Uterus (tissue), 2 donors: ENCODE measurements around the gene PITPNB.

Source experiments
- POLR2A ChIP-seq, 2 donors: fragments of 450-650 bp; IDR thresholded peaks; one replicate each; pipeline ENCODE4 v1.6.1; 2016; ENCODE audit warnings: antibody characterized with exemption in 2 of 2, mild to moderate bottlenecking in 1 of 2, moderate library complexity in 1 of 2
- TF ChIP-seq, protein P1 (sequence below), 4 experiments: fragments of 200-600 bp in 2 of 4; fragments of 450-650 bp in 2 of 4; sonication (generic) in 2 of 4; IDR thresholded peaks; one replicate each; pipeline ENCODE4 v1.5.1; 2016 to 2019; ENCODE audit warnings: antibody characterized with exemption in 4 of 4, mild to moderate bottlenecking in 2 of 4, moderate library complexity in 1 of 4

GRCh38 chr22:27867085-27867952, 51.7 kb downstream of the PITPNB start:
- no peak for TF ChIP-seq POLR2A (IDR thresholded peaks at IDR 0.05)
- TF ChIP-seq, protein P1, sequence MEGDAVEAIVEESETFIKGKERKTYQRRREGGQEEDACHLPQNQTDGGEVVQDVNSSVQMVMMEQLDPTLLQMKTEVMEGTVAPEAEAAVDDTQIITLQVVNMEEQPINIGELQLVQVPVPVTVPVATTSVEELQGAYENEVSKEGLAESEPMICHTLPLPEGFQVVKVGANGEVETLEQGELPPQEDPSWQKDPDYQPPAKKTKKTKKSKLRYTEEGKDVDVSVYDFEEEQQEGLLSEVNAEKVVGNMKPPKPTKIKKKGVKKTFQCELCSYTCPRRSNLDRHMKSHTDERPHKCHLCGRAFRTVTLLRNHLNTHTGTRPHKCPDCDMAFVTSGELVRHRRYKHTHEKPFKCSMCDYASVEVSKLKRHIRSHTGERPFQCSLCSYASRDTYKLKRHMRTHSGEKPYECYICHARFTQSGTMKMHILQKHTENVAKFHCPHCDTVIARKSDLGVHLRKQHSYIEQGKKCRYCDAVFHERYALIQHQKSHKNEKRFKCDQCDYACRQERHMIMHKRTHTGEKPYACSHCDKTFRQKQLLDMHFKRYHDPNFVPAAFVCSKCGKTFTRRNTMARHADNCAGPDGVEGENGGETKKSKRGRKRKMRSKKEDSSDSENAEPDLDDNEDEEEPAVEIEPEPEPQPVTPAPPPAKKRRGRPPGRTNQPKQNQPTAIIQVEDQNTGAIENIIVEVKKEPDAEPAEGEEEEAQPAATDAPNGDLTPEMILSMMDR (IDR thresholded peaks at IDR 0.05): no peak
